Ovary (tissue), 3 donors: Measurements from ENCODE around the gene CNTN5.

Experiments
- CTCF ChIP-seq, 3 donors: fragments of 450-650 bp in 2 of 3; fragments of 200-600 bp in 1 of 3; IDR thresholded peaks; one replicate each; pipeline versions ENCODE4 v1.5.1 to v1.8.0; 2016 to 2022; ENCODE audit warnings: antibody characterized with exemption in 3 of 3, mild to moderate bottlenecking in 1 of 3
- POLR2A ChIP-seq: fragments of 450-650 bp; IDR thresholded peaks from one replicate; pipeline ENCODE4 v1.6.1; 2017; ENCODE audit warnings: antibody characterized with exemption, mild to moderate bottlenecking, moderate library complexity
- donor health status: DM: no; HTN: no; CAD: no.

DNA sequence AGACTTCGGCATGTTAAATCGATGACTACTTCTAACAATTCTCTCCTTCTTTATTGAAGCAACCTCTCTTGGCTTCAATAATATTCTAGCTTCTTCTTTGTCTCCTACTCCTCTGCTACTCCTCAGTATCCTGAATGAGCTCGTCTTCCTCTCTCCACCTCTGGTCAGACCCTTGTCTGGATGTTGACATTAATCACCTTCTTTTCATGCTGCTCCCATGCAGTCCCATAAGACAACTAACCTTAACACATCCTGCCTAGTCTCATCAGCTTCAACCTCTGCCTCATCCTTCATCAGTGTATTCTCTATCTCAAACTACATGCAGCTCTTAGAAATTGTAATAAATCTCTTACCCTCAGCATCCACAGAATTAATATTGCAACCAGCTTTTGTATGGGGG, 695.6 kb downstream of the CNTN5 start:
- TF ChIP-seq CTCF (IDR thresholded peaks at IDR 0.05) = no peak
- TF ChIP-seq POLR2A = no peak
